ENCODE measurements around the gene POLD3. TPM values are rescaled to one million over a fixed set of nuclear protein-coding genes. Genes with fewer than 3 reads are reported as not detected.

POLD3 gene
- total and polyA plus RNA-seq, 2 of the 8 experiments (the other 6 are each of a cell fraction or from before 2014, with no cell fraction given): 18.1 to 29.3 TPM

GRCh38 chr11:74639533-74639932 lies 47.2 kb downstream of the POLD3 start (continued):
- TF ChIP-seq CTBP2 (IDR thresholded peaks at IDR 0.05; ENCODE audit: borderline replicate concordance, insufficient read depth, insufficient read length, low read length): no peak
